Measurements from ENCODE around the gene CSRNP2.
A peak's percentile ranks its signal among the peaks of the same experiment; 100 is the strongest.

Gene CSRNP2

DNA sequence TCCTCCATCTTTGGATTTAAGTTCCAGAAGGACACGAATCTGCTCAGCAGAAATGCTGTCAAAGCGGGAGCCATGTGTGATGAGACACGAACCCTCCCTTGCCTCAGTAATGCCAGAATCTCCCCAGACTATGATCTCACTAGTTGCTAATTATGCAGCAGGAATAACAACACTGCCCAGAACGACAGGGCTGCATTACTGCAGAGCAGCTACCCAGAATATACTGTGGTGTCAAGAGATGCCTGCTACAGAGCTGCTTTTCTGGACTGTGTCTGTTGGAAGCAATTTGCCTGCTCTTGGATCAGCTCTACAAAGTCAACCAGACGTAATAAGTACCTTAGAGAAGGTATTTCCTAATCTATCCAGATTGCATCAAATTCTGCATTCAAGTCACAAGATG lies 5.5 kb downstream of the CSRNP2 start:
- DNase-seq: no peak

DNA sequence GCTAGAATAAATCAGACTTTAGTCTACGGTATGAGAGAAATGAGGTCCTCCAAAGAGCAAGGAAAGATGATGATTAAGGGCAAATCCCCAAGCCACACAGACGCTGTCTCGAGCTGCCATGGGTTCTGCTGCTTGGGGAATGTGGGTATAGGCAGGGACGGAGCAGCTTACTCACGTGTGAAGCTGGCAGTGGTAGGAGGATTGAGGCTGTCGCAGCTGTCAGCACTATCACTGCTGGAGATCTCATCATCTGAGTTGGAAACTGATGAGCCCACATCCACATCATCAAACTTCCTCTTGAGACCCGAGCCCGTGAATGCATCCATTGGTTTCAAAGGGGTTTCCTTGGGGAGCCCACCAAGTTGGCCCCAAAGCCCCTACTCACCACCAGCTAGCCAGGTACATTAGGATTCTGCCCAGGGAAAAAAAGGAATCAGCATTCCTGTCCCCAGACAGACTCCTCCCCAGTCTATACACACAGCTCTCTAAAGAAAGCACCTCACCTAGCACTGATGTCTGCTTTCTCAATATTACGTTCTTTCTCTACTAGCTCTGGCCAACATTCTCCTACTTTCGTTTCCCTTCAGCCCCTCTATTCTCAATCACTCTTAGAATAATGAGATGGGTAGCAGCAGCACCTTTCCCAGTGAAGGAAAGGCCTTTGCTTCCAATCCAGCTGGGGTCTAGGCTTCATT lies 7.0 kb downstream of the CSRNP2 start:
- DNase-seq: no peak

DNA sequence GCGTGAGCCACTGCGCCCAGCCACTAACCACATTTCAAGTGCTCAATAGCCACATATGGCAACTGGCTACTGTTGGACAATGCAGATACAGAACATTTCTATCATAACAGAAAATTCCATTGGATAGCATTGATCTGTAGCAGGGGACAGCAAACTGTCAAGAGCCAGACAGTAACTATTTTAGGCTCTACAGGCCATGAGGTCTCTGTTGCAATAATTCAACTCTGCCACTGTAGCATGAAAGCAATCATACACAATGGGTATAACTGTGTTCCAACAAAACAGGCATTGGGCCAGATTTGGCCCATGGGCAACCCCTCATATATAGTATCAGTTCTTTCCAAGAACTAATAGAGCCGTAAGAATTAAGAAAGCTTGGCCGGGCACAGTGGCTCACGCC lies 8.0 kb downstream of the CSRNP2 start:
- no peak for DNase-seq

DNA sequence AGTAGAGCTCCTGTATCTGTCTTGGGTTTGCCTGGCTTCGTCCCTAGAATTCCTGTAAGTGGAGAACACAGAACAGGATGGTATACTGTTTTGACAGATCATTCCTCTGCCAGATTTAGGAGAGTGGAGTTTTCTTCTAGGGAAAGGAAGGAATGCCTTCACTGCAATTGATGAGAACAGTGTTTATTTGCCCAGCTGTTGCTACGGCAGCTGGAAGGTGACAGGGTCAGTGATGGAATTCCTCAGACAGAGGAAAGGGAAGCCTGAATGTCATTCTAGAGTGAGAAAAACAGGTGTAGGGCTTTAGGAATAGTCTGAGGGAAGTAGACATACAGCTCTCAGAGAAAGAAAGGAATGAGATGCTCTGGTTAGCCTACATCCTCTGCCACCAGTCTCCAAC lies 11.7 kb downstream of the CSRNP2 start:
- peak; percentile 38 for DNase-seq

DNA sequence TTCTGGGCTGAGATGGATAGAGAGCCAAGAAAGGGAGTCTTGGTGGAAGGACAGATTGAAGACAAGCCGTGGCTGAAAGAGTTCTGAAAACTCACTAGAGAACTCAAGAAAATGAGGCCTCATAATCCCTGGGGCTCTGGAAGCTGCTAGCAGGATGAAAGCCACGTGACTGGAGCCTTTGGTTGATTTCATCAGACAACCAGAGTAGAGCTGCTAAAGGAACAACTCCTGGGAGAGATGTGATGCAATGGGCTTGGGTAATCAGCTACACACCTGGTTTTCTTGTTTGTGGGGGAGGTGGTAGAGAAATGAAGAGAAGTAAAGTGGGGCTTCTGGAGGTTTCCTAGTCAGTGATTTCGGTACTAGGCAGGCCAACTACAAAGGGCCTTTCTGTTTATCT lies 13.4 kb downstream of the CSRNP2 start:
- DNase-seq: peak; percentile 21

DNA sequence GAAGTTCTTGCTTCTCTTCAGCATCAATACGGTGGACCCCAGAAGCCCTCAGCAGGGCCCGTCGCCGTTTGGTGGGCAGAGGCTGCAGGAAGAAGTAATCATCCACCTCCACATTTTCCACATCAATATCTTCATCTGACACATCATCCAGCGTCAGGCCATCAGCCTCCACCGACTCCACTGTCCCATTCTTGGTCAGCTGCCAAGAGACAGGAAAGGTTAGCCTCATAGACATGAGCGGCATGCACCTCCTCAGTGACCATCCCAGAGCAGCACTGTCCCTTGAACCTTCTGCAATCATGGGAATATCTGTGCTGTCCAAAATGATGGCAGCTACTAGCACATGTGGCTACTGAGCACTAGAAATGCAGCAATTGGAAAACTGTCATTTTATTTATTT lies 15.6 kb downstream of the CSRNP2 start:
- DNase-seq: no peak

DNA sequence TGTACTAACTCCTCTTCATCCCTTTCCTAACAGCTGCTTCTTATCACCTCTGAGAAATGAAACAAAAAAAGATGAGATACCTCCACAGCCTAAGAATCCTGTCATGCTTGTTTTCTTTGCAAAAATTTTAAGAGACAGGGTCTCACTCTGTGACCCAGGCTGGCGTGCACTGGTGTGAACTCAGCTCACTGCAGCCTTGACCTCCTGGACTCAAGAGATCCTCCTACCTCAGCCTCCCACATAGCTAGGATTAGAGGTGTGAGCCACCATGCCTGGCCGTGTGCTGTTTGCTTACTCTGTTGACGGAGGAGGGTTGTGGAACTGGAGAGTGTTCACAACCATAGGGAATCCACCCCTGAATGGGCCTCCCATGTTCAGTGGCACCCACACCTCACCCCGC lies 16.2 kb downstream of the CSRNP2 start:
- no peak for DNase-seq

DNA sequence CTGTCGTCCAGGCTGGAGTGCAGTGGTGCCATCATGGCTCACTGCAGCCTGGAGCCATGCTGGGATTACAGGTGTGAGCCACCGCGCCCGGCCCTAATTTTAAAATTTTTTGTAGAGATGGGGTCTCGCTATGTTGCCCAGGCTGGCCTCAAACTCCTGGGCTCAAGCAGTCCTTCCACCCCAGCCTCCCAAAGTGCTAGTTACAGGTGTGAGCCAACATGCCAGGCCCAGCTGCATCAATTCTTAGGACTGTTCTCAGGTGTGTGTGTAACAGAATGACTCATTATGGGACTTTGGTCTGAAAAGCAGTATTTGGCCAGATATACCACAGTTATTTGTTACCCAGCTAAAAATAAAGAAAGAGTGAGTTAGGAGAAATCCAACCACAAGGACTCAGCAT lies 17.9 kb downstream of the CSRNP2 start:
- no peak for DNase-seq

DNA sequence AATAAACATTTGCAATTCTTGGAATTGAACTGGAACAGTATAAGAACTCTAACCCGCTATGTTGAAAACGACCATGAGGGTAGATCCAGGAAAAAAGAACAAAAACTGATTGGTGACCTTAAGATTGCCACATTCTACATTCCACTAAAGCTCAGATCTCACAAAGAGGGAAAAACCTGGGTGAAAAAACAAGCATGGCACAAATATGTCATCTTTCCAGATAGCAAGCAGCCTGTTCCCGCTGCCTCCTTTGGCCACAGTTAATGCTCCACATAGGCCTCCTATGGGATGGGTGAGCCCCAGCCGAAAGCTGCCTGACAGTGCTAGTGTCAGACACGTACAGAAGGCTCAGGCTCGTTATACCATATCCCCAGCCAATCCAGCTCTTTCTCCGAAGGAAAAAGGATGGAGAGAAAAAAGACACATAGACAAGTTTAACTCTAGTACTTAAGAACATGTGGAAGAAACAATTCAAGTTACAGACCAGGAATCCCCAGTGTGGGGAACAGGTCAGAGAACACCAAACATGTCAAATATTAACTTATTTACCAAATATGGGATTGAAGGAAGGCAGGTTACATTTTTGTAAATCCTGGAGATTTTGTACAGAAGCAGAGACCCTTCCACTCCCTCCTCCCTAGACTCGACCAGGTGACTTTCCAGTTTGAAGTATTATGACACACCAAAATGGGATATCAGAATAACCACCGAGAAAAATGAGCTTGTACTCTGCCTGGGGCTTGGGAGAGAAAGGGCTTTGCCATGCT lies 20.6 kb downstream of the CSRNP2 start:
- no peak for DNase-seq

DNA sequence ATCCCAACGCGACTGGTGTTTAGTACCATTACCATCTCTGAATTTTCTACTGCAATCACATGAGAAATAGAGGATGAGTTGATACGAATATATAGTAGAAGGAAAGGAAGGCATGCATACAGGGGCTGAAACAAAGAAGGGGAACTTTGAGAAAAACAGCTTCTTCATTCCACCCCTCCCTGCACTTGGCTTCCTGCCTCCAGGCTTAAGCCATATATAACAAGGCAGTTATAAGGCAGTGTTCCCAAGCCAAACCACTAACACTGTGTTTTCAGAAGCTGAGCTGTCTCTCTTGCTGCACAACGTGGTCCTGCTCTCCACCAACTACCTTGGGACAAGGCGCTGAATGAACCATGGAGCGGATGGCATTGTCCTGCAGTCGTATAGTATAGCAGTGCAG lies 24.3 kb downstream of the CSRNP2 start:
- DNase-seq: no peak

DNA sequence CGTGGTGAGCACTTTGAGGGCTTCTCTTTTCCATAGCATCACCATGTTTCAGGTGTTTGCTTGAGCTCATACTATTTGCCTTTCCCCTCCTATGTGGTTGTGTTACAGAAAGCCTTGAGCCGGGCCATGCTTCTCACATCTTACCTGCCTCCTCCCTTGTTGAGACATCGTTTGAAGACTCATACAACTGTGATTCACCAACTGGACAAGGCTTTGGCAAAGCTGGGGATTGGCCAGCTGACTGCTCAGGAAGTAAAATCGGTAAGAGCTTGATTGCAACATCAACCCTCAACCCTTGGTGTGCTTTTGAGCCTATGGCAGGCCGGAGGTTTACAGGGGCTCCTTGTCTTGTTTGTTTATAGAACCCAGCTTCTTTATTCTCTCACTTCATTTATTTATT lies 27.2 kb downstream of the CSRNP2 start:
- no peak for DNase-seq

DNA sequence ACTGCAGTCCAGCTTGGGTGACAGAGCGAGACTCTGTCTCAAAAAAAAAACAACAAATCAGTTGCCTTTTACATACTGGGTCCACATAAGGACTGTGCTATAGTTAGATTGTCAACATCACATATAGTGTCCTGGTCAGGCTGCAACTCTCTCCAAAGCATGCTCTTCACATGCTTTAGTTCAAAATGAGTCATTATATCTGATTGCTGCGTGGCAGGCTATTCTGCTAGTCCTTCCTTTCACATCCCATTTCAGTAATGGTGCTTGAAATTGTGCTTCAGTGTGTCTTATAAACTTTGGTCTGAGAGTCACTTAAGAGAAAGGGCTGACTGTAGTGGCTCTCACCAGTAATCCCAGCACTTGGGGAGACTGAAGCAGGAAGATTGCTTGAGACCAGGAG lies 28.3 kb downstream of the CSRNP2 start:
- no peak for DNase-seq

DNA sequence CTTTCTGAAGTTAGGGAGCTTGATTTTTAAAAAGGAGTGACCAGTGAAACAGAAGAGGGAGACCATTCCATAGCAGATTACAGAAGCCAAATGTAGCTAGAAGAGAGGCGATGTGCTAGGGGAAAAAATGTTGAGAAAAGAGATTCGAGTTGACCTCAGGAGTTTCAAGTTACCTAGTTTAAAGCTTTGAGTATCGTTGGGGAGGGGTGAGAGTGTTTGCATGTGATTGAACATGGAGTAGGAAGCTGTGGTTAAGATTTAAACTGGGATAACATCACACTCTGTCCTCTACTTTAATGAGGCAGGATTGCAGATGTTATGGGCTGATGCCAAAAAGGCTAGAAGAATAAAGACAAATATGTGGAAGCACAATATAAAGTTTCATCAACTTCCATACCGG lies 31.6 kb downstream of the CSRNP2 start:
- DNase-seq: no peak

DNA sequence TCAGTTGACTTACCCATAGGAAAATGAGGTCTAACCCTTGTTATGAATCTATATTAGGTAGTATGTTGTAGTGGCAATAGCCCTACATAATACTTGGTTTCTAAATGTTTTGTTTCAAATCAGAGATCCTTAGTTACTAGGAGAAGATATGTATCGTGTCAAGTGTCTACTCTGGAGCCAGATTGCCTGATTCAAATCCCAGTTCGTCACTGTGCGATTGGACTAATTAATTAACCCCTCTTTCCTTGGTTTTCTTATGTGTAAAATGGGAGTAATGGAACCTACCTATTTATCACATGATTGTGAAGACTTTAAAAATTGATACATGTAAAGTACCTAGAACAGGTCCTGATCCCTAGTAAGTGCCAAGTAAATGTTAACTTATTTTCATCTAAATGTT lies 33.9 kb downstream of the CSRNP2 start:
- DNase-seq: no peak

DNA sequence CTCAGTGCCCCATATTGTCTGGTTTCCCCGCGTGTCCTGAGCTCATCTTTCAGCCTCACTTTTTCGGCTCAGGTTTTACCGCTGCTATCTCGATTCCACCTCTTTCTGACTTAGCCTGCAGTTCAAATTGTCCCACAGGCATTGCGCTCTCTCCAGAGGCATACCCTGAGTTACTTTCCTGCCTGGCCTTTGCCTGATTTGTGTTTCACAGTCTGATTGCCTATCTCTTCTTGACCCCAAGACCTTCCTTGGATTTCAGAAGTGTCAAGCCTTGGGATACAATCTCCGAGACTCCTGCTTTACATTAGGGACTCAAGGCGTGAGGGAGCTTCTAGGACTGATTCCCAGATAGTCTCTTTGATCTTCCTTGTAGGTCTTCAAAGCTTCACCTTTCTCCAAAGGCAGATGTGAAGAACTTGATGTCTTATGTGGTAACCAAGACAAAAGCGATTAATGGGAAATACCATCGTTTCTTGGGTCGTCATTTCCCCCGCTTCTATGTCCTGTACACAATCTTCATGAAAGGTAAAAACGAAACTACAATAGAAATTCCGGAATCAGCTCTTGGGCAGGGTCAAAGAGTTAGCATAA lies 34.6 kb downstream of the CSRNP2 start:
- no peak for DNase-seq

DNA sequence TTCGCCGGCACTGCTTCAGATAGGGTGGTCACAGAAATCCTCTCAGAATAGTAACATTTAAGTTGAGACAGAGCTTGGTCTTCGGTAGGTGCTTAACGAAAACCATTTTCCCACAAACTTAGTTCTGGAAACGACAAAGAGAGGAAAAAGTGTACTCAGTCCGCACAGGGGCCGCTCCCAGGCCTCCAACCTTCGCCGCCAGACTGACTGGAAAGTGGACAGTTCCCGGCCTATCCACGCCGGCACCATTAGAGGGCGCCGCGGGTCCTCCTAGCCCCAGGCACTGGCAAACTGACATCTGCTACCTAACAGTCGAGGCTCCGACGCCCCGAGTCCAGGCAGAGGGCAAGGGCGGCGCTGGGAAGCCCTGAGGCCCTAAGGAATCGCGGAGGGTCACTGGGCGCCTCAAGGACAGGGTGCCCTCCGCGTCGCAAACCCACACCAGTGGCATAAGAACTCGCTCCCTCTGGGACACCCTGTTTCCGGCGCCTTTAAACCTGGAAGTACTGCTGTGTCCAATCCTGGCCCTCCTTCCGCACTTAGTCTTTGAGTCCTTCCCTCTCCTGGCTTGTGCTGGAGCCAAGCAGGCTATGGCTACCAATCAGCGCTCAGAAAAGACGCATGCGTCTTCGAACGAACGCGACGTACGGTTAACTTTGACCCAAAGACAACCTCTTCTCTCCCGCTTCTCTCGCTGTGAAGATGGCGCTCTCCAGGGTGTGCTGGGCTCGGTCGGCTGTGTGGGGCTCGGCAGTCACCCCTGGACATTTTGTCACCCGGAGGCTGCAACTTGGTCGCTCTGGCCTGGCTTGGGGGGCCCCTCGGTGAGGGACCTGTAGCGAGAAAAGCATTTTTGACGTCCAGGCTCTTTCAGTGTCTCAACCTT lies 35.5 kb downstream of the CSRNP2 start, which contains the start of gene LETMD1:
TSS of gene LETMD1 (plus strand) at position 673 of the 886 bp plus-strand sequence. CDS start at position 703, 30 bp downstream.
- peak; percentile 98 for DNase-seq

DNA sequence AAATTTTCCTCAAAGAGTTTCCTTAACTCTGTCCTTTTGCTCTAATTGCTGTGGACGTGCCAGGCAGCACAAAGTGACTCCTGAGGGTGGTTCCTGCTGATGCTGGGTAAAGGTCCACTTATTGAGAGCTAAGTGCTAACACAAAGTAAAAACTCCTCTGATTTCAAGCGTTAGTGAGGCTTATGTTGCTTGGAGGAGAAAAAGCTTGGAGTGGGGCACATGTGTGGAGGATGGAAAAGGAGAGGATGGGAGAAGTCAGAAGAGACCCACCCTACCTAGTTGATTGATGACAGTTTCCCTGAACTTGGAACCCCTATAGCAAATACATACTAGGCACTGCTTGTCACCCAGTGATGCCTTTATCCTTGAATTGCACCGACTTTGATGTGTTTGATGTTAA lies 47.1 kb downstream of the CSRNP2 start:
- DNase-seq: no peak

DNA sequence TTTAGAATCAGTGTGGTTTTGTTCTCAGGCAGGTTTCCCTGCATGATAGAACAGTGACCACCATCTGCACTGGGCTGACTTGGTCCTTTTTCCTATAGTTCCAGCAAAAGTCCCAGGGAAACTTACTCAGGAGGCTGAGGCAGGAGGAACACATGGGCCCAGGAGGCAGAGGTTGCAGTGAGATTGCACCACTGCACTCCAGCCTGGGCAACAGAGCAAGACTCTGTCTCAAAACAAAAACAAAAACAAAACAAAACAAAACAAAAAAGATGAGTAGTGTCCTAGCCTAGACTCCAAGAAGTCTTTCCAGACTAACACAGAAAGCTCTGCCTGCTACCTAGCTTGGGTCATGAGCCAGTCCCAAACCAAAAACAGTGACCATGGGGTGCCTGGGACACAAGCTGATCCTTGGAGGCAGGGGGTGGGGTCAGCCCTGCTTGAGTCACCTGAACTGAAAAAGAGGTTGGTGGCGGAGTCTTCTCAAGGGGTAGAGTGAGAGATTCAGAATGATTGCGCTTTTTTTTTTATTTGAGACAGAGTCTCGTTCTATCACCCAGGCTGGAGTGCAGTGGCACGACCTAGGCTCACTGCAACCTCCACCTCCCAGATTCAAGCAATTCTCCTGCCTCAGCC lies 49.8 kb downstream of the CSRNP2 start:
- DNase-seq: no peak

DNA sequence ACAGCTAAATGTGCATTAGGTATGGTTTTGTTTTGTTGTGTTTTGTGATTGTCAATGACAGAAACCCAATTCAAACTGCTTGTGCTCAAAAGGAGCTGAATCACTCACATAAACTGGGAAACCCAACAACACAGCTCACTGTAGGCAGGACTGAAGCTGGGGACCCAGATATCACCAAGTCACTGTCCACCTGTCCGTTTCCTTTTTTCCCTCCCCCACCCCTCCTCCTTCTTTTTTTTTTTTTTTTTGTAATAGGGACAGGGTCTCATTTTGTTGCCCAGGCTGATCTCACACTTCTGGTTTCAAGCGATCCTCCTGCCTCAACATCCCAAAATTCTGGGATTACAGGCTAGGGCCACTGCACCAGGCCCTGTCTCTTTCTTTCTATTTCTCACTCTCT lies 50.3 kb downstream of the CSRNP2 start:
- DNase-seq: no peak

DNA sequence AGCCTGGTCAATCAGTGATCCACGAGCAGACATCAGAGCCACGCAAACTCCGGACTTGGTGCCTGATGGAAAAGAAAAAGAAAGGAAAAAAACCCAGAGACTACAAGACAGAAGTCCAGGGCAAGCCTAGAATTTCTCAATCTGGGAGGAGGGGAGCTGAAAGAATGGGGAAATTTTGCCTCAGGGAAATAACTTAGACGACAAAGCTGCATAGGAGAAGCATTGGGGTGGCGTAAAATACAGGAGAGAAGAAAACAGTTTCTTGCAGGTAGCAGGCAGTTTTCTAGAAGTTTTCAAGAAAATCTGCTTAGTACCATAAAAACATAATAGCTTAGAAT lies 54.6 kb downstream of the CSRNP2 start:
- no peak for DNase-seq

DNA sequence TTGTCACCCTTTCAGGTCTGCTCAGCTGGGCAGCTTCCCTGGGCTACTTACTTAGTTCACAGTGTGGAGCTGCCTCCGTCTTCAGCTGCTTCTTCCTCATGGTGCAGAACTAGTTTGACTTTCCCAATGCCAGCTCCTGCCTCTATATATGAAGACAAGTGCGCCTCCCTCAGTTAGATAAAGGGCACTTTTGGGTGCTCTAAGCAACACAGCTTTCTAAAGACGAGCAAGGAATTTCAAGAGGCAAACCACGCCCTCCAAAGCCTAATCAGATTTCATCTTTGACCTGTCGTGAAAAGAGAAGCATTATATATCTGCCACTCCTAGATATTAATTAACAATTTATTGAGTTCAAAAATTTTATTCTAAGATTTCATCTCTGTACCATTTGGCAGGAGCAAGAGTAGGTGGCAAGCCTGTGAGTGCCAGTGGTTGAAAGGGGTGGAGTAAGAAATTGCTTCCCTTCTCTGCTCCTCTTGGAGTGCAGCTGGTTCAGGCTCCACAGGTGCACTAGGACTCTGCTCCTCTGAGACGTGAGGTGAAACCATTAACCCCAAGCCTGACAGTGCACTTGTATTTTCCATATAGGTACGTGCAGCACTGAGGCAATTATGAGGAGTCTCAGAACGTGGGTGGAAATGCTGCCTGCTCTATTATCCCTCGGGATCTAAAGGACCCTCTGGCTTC lies 55.1 kb downstream of the CSRNP2 start:
- DNase-seq: peak; percentile 46

DNA sequence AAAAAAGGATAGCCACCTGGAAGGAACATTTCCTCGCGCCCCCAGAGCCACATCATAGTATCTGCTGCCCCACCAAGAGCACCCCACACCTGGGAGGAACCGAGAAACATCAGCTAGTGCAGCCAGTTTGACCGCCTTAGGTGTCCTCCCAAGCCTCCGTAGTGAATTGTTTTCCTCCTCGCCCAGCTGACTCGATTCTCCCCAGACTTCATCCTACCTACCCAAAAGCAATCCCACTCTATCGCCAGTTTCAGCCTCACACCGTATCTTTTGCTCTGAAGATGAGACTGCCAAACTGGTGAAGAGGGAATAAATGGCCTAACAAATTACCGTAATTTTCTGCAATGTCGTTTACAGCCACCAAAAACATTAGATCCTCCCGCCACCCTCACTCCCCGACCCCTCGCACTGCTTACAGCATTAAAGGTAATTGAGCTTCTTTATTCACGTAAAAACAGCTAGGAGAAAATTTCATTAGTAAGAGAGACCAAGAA lies 56.0 kb downstream of the CSRNP2 start:
- no peak for DNase-seq
